H1 (cell line): ENCODE measurements around the gene C19orf12. TPM values are rescaled to one million over a fixed set of nuclear protein-coding genes. Genes with fewer than 3 reads are reported as not detected.

ENCODE experiments used
- CTCF ChIA-PET: fragments of 300-600 bp; sonication (Branson Sonifier 250); formaldehyde crosslinking; loops from one replicate; lab custom pipeline; 2021; ENCODE audit not compliant: partially characterized antibody; lab: Charles Lee
- POLR2A ChIA-PET: fragments of 300-600 bp; sonication (Branson Sonifier 250); formaldehyde crosslinking; loops from one replicate; lab custom pipeline; 2021; ENCODE audit warnings: inconsistent platforms; ENCODE audit not compliant: partially characterized antibody; lab: Charles Lee
- DNase-seq, 2 experiments: peaks; one replicate each; pipeline versions ENCODE4 v3.0.0 to v3.0.0-alpha.2; 2010 to 2022; ENCODE audit warnings: low spot score in 2 of 2, low read depth in 1 of 2, mixed read lengths in 1 of 2
- FAIRE-seq: peaks from 2 replicates; lab custom pipeline; 2011; peaks lifted over from hg19 to GRCh38; lab: Jason Lieb, UNC
- H2AFZ ChIP-seq: 2 replicates; pipeline ENCODE4 v1.8.1; 2012; ENCODE audit warnings: low read length, inconsistent platforms
- H2AK5ac ChIP-seq: 2 replicates; pipeline ENCODE4 v1.6.1; 2013; ENCODE audit warnings: low read depth, low read length
- H2BK120ac ChIP-seq: replicated peaks from 2 replicates; pipeline ENCODE3; 2013; ENCODE audit warnings: low read depth, low read length, inconsistent platforms
- H2BK12ac ChIP-seq: 2 replicates; pipeline ENCODE4 v1.6.1; 2013; ENCODE audit warnings: low read depth, low read length
- H2BK15ac ChIP-seq: 2 replicates; pipeline ENCODE4 v1.6.1; 2013; ENCODE audit warnings: low read length
- H2BK20ac ChIP-seq: 2 replicates; pipeline ENCODE4 v1.6.1; 2013; ENCODE audit warnings: low read length
- H2BK5ac ChIP-seq: 2 replicates; pipeline ENCODE4 v1.6.1; 2013; ENCODE audit warnings: low read depth, low read length
- H3K14ac ChIP-seq: 2 replicates; pipeline ENCODE4 v1.6.1; 2013; ENCODE audit warnings: inconsistent platforms; ENCODE audit not compliant: insufficient read length
- H3K18ac ChIP-seq: 2 replicates; pipeline ENCODE4 v1.6.1; 2013; ENCODE audit warnings: low read length; ENCODE audit errors: extremely low read depth
- H3K23ac ChIP-seq: 2 replicates; pipeline ENCODE4 v1.6.1; 2013; ENCODE audit warnings: inconsistent platforms; ENCODE audit not compliant: insufficient read length
- H3K23me2 ChIP-seq: 2 replicates; pipeline ENCODE4 v1.6.1; 2013; ENCODE audit warnings: low read depth, low read length
- H3K27ac ChIP-seq: 2 replicates; pipeline ENCODE4 v1.6.1; 2011; ENCODE audit warnings: low read depth, low read length, inconsistent platforms
- H3K27me3 ChIP-seq, 4 experiments: replicated peaks in 1 of 4; 1 replicate in 1 of 4; 2 replicates in 3 of 4; pipeline versions ENCODE4 v1.6.1 to v1.8.1; 2011 to 2013; ENCODE audit warnings: low read length in 3 of 4, mild to moderate bottlenecking in 3 of 4, inconsistent platforms in 2 of 4, mixed read lengths in 2 of 4, moderate library complexity in 1 of 4; ENCODE audit not compliant: control insufficient read depth in 3 of 4, insufficient read depth in 3 of 4; ENCODE audit errors: extremely low read depth in 1 of 4
- H3K36me3 ChIP-seq, 4 experiments: 2 replicates each; pipeline versions ENCODE4 v1.6.1 to v1.8.1; 2011 to 2013; ENCODE audit warnings: mild to moderate bottlenecking in 4 of 4, low read length in 3 of 4, moderate library complexity in 2 of 4, control low read depth in 1 of 4, inconsistent platforms in 1 of 4; ENCODE audit not compliant: insufficient read depth in 4 of 4, control insufficient read depth in 2 of 4
- H3K4ac ChIP-seq: replicated peaks from 2 replicates; pipeline ENCODE3; 2013; ENCODE audit warnings: low read length, low read depth, mixed read lengths, inconsistent platforms; ENCODE audit not compliant: insufficient read length
- H3K4me1 ChIP-seq, 4 experiments: replicated peaks in 1 of 4; 1 replicate in 1 of 4; 2 replicates in 3 of 4; pipeline versions ENCODE4 v1.6.1 to v1.8.1; 2011 to 2013; ENCODE audit warnings: low read length in 3 of 4, inconsistent platforms in 2 of 4, mixed read lengths in 1 of 4; ENCODE audit not compliant: insufficient read depth in 4 of 4, control insufficient read depth in 3 of 4
- H3K4me2 ChIP-seq, 2 experiments: 2 replicates each; pipeline versions ENCODE4 v1.6.1 to v1.8.1; 2011 to 2013; ENCODE audit warnings: low read depth in 2 of 2, low read length in 2 of 2, control low read depth in 1 of 2, inconsistent platforms in 1 of 2, mild to moderate bottlenecking in 1 of 2; ENCODE audit not compliant: insufficient read depth in 1 of 2
- H3K4me3 ChIP-seq, 4 experiments: fragments of 200-600, 300-600 bp in 1 of 4; sonication (generic), shearing (Covaris generic), sonication (Bioruptor Twin) in 1 of 4; 2 replicates each; pipeline versions ENCODE4 v1.5.1 to v1.8.1; 2011 to 2016; ENCODE audit warnings: low read length in 4 of 4, low read depth in 3 of 4, control low read depth in 2 of 4, inconsistent platforms in 2 of 4, mild to moderate bottlenecking in 2 of 4, mixed read lengths in 1 of 4, moderate library complexity in 1 of 4; ENCODE audit not compliant: insufficient read depth in 2 of 4; ENCODE audit errors: extremely low read depth in 1 of 4
- H3K56ac ChIP-seq: replicated peaks from 2 replicates; pipeline ENCODE3; 2013; ENCODE audit warnings: low read depth, mild to moderate bottlenecking, mixed read lengths, low read length, inconsistent platforms; ENCODE audit not compliant: insufficient read length
- H3K79me1 ChIP-seq: 2 replicates; pipeline ENCODE4 v1.6.1; 2013; ENCODE audit warnings: low read depth, low read length, control low read depth
- H3K79me2 ChIP-seq, 2 experiments: 2 replicates each; pipeline versions ENCODE4 v1.6.1 to v1.8.1; 2012 to 2013; ENCODE audit warnings: low read length in 2 of 2, mild to moderate bottlenecking in 2 of 2, inconsistent platforms in 1 of 2; ENCODE audit not compliant: insufficient read depth in 2 of 2, control insufficient read depth in 1 of 2
- H3K9ac ChIP-seq, 4 experiments: replicated peaks in 1 of 4; 1 replicate in 1 of 4; 2 replicates in 3 of 4; pipeline versions ENCODE4 v1.6.1 to v1.8.1; 2011 to 2013; ENCODE audit warnings: low read depth in 3 of 4, low read length in 3 of 4, control low read depth in 2 of 4, mild to moderate bottlenecking in 2 of 4, moderate library complexity in 2 of 4, inconsistent platforms in 1 of 4; ENCODE audit errors: extremely low read depth in 1 of 4
- H3K9me3 ChIP-seq, 2 experiments: 2 replicates each; pipeline versions ENCODE4 v1.6.1 to v1.8.1; 2012 to 2013; ENCODE audit warnings: mild to moderate bottlenecking in 2 of 2, moderate library complexity in 2 of 2, control low read depth in 1 of 2, inconsistent platforms in 1 of 2, low read depth in 1 of 2, low read length in 1 of 2, mixed read lengths in 1 of 2; ENCODE audit not compliant: insufficient read depth in 2 of 2
- H4K20me1 ChIP-seq, 2 experiments: replicated peaks in 1 of 2; 2 replicates each; pipeline versions ENCODE3 to v1.8.1; 2011 to 2013; ENCODE audit warnings: inconsistent platforms in 2 of 2, low read length in 2 of 2, mild to moderate bottlenecking in 1 of 2; ENCODE audit not compliant: insufficient read depth in 2 of 2, control insufficient read depth in 1 of 2
- H4K5ac ChIP-seq: 2 replicates; pipeline ENCODE4 v1.6.1; 2013; ENCODE audit warnings: low read length, low read depth, mixed read lengths, inconsistent platforms; ENCODE audit not compliant: insufficient read length
- H4K8ac ChIP-seq: 2 replicates; pipeline ENCODE4 v1.8.0; 2013; ENCODE audit warnings: mild to moderate bottlenecking, moderate library complexity, low read length, inconsistent platforms; ENCODE audit not compliant: insufficient read depth; ENCODE audit errors: extremely low read depth
- H4K91ac ChIP-seq: replicated peaks from 2 replicates; pipeline ENCODE3; 2013; ENCODE audit warnings: low read length, mixed read lengths, inconsistent platforms; ENCODE audit not compliant: insufficient read length
- BACH1 ChIP-seq: IDR thresholded peaks from 2 replicates; pipeline ENCODE4 v1.6.1; 2012; ENCODE audit warnings: low read length, improper control_type of control experiment
- EGR1 ChIP-seq: IDR thresholded peaks from 2 replicates; pipeline ENCODE4 v1.6.1; 2011; ENCODE audit warnings: low read depth, low read length, borderline replicate concordance
- GABPA ChIP-seq: IDR thresholded peaks from 2 replicates; pipeline ENCODE4 v1.6.1; 2011; ENCODE audit warnings: mild to moderate bottlenecking, low read length, moderate library complexity, borderline replicate concordance; ENCODE audit not compliant: insufficient read depth
- HDAC6 ChIP-seq: IDR thresholded peaks from one replicate; pipeline ENCODE4 v1.7.1; 2012; ENCODE audit warnings: low read depth, mild to moderate bottlenecking, inconsistent platforms, low read length, moderate library complexity
- JUN ChIP-seq: IDR thresholded peaks from 2 replicates; pipeline ENCODE4 v1.6.1; 2011; ENCODE audit warnings: low read depth, mild to moderate bottlenecking, improper control_type of control experiment, low read length
- MAFK ChIP-seq: IDR thresholded peaks from 2 replicates; pipeline ENCODE4 v1.6.1; 2012; ENCODE audit warnings: low read depth, mild to moderate bottlenecking, improper control_type of control experiment, low read length
- NANOG ChIP-seq: IDR thresholded peaks from 2 replicates; pipeline ENCODE4 v1.6.1; 2011; ENCODE audit warnings: low read length, low read depth, mild to moderate bottlenecking, inconsistent platforms; ENCODE audit not compliant: insufficient read depth, poor library complexity, severe bottlenecking
- PHF8 ChIP-seq: fragments of 200-600 bp; sonication (generic); conservative IDR thresholded peaks from 2 replicates; pipeline ENCODE4 v1.7.1; 2012; ENCODE audit warnings: low read depth, mild to moderate bottlenecking, inconsistent platforms, low read length, moderate library complexity
- RFX5 ChIP-seq: IDR thresholded peaks from 2 replicates; pipeline ENCODE4 v1.6.1; 2011; ENCODE audit warnings: low read depth, low read length, improper control_type of control experiment, borderline replicate concordance
- SAP30 ChIP-seq: fragments of 300-600 bp; sonication (generic); IDR thresholded peaks from 2 replicates; pipeline ENCODE4 v1.7.1; 2012; ENCODE audit warnings: low read length, moderate library complexity, mild to moderate bottlenecking, inconsistent platforms; ENCODE audit not compliant: insufficient read depth, insufficient replicate concordance
- SP1 ChIP-seq: IDR thresholded peaks from 2 replicates; pipeline ENCODE4 v1.6.1; 2011; ENCODE audit warnings: low read depth, low read length
- TAF1 ChIP-seq: IDR thresholded peaks from 2 replicates; pipeline ENCODE4 v1.6.1; 2011; ENCODE audit warnings: mild to moderate bottlenecking, low read depth, low read length
- TCF12 ChIP-seq: IDR thresholded peaks from 2 replicates; pipeline ENCODE4 v1.6.1; 2011; ENCODE audit warnings: low read depth, mild to moderate bottlenecking, low read length
- TEAD4 ChIP-seq: IDR thresholded peaks from 2 replicates; pipeline ENCODE4 v1.6.1; 2012; ENCODE audit warnings: low read depth, low read length, inconsistent platforms, mixed read lengths
- WGBS, 2 experiments: shearing (Covaris generic) in 1 of 2; methylation state at CpG; one replicate each; pipeline versions ENCODE4 v1.1.6 to v1.1.7; 2013 to 2015; ENCODE audit warnings: low lambda C conversion rate in 2 of 2, mixed read lengths in 2 of 2, inconsistent platforms in 1 of 2, low coverage in 1 of 2, missing lambda C conversion rate in 1 of 2; ENCODE audit not compliant: insufficient replicate concordance in 2 of 2, insufficient coverage in 1 of 2, insufficient read length in 1 of 2; ENCODE audit errors: extremely low coverage in 1 of 2, missing lambda C conversion rate in 1 of 2; 5-methylcytosine and 5-hydroxymethylcytosine counted together
- polyA plus RNA-seq, 7 experiments: library from polyadenylated mRNA; depleted of rRNA in 3 of 7; stranded (reverse) in 5 of 7; unstranded in 2 of 7; fragments of >200 nt in 5 of 7; fragments of 200-250 nt in 2 of 7; gene quantifications; 1 replicate in 5 of 7; 2 replicates in 1 of 7; 4 replicates in 1 of 7; pipeline versions ENCODE4 v1.2.1 to v1.2.3, GENCODE V29; 2011 to 2013; ENCODE audit warnings: missing spikeins in 2 of 7, mixed read lengths in 2 of 7
- total RNA-seq: library from RNA; stranded (reverse); fragmentation: NEBNext Ultra II Directional; extraction: Animal tissue kit (Norgen Biotek cat#: 25700); gene quantifications from 2 replicates; pipeline ENCODE4 v1.2.1, GENCODE V29; 2021

Gene C19orf12
- total and polyA plus RNA-seq, 2 of the 8 experiments (the other 6 are each of a cell fraction or from before 2014, with no cell fraction given), result 10.7 to 11.9 TPM

- FAIRE-seq, result no peak
- no peak for TF ChIP-seq NANOG
- TF ChIP-seq HDAC6, result no peak
- TF ChIP-seq MAFK, result no peak
- no peak for TF ChIP-seq TAF1
- no peak for TF ChIP-seq BACH1
- TF ChIP-seq GABPA, result no peak
- TF ChIP-seq TCF12, result no peak
- TF ChIP-seq TEAD4, result no peak
- TF ChIP-seq JUN, result no peak
- TF ChIP-seq EGR1, result no peak
- TF ChIP-seq SP1, result no peak
- TF ChIP-seq RFX5, result no peak
- no peak for TF ChIP-seq SAP30
- no peak for TF ChIP-seq PHF8
Measured at GRCh38 chr19:29697523-29698261, 17.4 kb downstream of the C19orf12 start.

More at GRCh38 chr19:29697523-29698261, 17.4 kb downstream of the C19orf12 start:
- H4K20me1 ChIP-seq, result peaks cover 0 to 1% of the 10 kb centered on the region in 2 experiments
- ChIA-PET POLR2A (no interaction called here), CTCF (interaction anchor here (1.0 to 1.4 kb wide), 2 partner anchors 29 to 88 kb away, joined by 3 to 4 read pairs; no protein-coding TSS in a partner anchor)
- no peak overlapping the region for H3K9ac ChIP-seq
- H4K8ac ChIP-seq, result no peak overlapping the region
- H3K4me2 ChIP-seq, result no peak overlapping the region
- 88% methylated on average over 8 of the region's 10 CpGs; no CpG with 5 or more reads in 1 of the 2 experiments for WGBS, 2 experiments
- no peak overlapping the region for H2AK5ac ChIP-seq
- H2BK5ac ChIP-seq, result no peak overlapping the region
- no peak overlapping the region for H3K23ac ChIP-seq
- H3K27ac ChIP-seq, result no peak overlapping the region
- DNase-seq, result no peak
- H3K23me2 ChIP-seq, result peaks cover 2% of the 10 kb centered on the region; the same call in 1 of the 2 replicates
- H2BK20ac ChIP-seq, result no peak overlapping the region
- H3K79me1 ChIP-seq, result no peaks in the 10 kb centered on the region
- no peaks in the 10 kb centered on the region for H3K36me3 ChIP-seq
- H4K5ac ChIP-seq, result no peak overlapping the region
- no peak overlapping the region for H2BK12ac ChIP-seq
- no peak overlapping the region for H3K4ac ChIP-seq
- H2BK15ac ChIP-seq, result no peak overlapping the region
- H3K9me3 ChIP-seq, result no peaks in the 10 kb centered on the region
- no peaks in the 10 kb centered on the region for H3K79me2 ChIP-seq
- H3K56ac ChIP-seq, result no peak overlapping the region
- peaks cover 0 to 4% (median 0%) of the 10 kb centered on the region in 4 experiments; a peak in 2 of 7 replicates for H3K4me1 ChIP-seq
- H3K4me3 ChIP-seq, result no peak overlapping the region
- H2AFZ ChIP-seq, result no peak overlapping the region
- no peak overlapping the region for H2BK120ac ChIP-seq
- no peak overlapping the region for H3K18ac ChIP-seq
- no peaks in the 10 kb centered on the region for H3K27me3 ChIP-seq
- H3K14ac ChIP-seq, result no peak overlapping the region
- no peak overlapping the region for H4K91ac ChIP-seq
